ENCODE data around the gene EGFL7.
A peak's percentile ranks its signal among the peaks of the same experiment; 100 is the strongest.
"Not testable (repeated sequence)": the region's sequence is repeated elsewhere in the genome, so short reads cannot be mapped to it uniquely, and the experiment has no call there.

EGFL7 gene

GRCh38 chr9:136624184-136624951, 38.3 kb upstream of the EGFL7 start:
- FAIRE-seq (no peak), DNase-seq (ENCODE audit: insufficient read length, low spot score) (no peak)

GRCh38 chr9:136625101-136626065, 37.3 kb upstream of the EGFL7 start:
- no peak for FAIRE-seq

DNA sequence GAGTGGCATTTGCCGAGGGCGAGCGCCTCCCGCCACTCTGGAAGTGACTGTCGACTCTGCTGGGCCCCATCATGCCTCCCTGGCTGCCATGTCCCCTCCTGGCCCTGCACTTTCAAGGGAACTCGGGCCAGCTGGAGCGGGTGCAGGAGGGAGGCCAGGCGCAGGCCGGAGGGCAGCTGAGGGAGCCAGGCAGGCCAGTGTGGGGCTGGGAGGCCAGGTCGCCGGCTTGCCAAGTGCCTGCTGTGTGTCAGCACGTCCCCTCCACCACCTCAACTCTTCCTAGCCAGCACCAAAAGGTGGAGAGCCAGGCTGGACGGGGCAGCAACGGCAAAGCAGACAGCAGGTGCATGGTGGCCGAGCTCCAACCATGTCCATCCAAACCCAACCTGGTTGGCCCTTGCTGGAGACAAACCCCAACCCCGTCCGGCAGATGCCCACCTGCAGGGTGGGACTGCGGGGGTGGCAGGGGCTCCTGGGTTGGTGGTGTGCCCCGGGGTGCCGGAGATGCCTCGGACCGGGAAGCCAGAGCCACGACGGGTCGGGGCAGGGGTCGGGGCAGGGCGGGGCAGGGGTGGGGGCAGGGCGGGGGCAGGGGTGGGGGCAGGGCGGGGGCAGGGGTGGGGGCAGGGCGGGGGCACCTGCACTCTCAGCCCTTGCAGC, 36.5 kb upstream of the EGFL7 start:
- DNase-seq (ENCODE audit: insufficient read length, low spot score) (no peak), FAIRE-seq (no peak)

More at GRCh38 chr9:136625101-136626065, 37.3 kb upstream of the EGFL7 start:
- DNase-seq (ENCODE audit: insufficient read length, low spot score), result peak; percentile 78

DNA sequence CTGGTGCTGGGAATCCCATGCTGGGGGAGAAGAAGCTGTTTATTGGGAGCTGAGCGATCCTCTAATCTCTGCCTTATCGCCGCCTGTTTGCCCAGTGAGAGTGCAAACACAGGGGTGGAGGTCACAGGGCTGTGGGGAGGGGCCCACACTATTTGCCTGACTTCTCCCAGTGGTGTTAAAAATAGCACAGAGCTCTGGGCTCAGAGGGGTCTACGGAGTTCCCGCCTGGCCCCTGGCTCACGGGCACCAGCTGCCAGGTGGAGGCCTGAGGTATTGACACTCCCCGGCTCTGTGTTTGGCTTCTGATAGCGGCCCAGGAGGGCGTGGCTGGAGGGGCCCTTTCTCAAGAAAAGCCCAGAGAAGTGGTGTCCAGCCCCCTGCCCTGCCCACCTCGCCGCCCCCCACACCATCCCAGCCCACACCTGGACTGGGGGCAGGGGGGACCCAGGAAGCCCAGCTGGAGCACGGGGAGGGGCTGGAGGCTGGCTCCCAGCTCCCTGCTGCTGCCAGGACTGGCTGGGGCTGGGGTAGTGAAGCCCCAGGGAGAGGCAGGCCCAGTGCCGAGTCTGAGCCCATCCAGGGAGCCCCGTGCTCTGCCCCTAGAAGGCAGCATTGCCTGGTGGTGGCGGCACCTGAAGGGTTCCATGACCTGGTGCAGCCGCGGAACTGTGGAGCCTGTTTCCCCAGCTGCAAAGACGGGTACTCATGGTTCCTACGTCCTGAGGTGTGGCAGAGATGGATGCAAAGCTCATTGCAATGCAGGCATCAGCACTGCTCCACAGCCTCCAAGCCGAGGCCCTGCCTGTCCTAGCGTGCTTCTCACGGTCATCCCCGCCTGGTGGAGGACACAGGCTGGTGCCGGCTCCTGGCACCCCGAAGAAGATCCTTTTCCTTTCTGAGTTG, 35.7 kb upstream of the EGFL7 start:
- FAIRE-seq (no peak), DNase-seq (ENCODE audit: insufficient read length, low spot score) (no peak)

- FAIRE-seq (no peak), DNase-seq (ENCODE audit: insufficient read length, low spot score) (no peak)
These were observed 35.0 kb upstream of the EGFL7 start for GRCh38 chr9:136627703-136628102.

DNA sequence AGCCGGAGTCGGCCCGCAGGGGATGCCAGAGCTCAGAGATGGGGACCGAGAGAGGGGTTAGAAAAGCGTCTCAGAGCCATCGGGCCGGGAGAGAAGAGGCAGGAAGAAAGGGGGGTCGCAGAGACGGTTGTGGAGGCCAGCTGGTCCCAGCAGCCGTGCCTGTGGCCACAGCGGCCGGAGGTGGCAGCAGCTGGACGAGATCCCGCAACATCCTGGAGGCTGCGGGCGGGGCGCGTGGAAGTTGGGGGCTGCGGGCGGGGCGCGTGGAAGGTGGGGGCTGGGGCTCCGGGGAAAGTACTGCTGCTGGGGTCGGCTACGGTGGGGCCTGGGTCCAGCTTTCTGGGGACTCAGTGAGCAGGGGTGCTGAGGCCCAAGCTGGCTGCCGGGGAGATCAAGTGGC, 34.4 kb upstream of the EGFL7 start:
- no peak for FAIRE-seq
- DNase-seq (ENCODE audit: insufficient read length, low spot score), result no peak

DNA sequence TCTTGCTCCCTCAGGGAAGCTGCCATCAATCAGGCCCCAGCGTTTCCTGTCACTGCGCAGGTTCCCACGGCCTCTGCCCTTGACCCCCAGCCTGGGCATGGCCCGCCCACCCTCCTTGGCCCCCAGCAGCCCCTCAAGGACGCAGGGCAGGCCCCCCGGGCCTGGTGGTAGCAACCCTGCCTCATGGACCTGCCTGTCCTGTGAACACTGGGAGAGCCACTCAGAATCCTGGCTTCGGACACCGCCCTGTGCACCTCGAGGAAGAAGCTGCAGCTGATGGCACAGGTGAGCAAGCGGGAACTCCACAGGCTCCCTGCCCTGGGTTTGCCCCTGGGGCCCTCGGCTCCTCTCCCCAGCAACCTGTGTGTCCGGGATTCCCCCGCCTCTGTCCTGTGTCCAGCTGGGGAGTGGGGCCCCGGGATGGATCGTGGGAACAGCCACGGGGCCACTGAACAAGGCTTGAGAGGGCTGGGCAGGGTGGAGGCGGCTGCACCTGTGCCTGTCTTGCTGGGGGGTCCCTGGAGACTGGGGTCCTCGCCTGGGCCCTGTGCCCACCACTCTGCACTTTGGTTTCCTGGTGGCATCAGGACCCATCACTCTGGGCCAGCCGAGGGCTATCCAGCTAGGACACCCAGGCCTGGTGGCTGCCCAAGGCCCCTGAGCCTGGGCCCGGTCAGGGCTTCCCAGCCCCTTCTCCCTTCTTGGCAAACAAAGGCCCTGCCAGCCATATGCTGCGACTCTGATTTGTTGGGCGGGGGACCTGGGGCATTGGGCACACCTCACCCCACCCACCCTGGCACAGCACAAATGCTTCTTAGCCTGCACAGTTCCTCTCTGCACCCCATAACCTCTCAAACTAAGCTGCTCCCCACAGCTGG, 33.5 kb upstream of the EGFL7 start:
- FAIRE-seq (no peak), DNase-seq (ENCODE audit: insufficient read length, low spot score) (no peak)

DNA sequence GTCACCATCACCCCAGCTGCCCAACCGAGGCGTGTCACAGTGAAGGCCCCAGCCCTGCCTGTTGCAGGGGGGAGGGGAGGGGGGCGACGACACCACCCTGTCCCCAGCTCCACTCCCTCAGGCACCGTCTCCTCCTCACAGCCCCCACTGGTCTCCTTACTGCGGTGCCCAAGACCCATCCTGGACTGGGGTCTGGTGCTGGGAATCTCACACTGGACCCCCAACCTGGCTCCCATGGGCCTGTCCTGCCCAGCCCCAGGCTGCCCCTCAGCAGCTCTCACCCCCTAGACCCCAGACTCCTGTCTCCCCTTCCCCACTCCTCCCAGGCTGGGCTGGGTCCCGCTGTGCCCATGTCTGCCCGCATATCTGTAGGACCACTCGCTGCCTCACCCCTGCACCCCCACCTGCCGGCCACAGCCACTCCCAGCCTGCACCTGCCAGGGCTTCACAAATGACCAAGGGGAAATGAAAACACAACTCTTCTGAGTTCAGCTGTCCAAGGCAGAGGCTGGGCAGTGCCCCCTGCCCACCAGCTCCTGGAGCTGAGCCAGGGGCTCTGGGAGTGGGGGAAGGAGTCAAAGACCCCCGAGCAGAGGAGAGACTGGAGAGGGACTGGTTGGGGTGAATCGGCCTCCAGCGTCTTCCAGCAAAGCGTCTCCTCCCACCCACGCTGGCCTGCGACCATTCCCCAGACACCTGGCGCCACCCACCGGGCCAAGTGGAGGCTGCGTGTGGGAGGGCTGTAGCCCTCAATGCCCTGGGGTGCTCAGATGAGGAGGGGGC, 32.6 kb upstream of the EGFL7 start:
- peak; percentile 63 for DNase-seq (ENCODE audit: insufficient read length, low spot score)
- FAIRE-seq, result no peak

- DNase-seq (ENCODE audit: insufficient read length, low spot score), result no peak
- FAIRE-seq, result peak; percentile 66
These were observed 32.1 kb upstream of the EGFL7 start for GRCh38 chr9:136630662-136630992.

DNA sequence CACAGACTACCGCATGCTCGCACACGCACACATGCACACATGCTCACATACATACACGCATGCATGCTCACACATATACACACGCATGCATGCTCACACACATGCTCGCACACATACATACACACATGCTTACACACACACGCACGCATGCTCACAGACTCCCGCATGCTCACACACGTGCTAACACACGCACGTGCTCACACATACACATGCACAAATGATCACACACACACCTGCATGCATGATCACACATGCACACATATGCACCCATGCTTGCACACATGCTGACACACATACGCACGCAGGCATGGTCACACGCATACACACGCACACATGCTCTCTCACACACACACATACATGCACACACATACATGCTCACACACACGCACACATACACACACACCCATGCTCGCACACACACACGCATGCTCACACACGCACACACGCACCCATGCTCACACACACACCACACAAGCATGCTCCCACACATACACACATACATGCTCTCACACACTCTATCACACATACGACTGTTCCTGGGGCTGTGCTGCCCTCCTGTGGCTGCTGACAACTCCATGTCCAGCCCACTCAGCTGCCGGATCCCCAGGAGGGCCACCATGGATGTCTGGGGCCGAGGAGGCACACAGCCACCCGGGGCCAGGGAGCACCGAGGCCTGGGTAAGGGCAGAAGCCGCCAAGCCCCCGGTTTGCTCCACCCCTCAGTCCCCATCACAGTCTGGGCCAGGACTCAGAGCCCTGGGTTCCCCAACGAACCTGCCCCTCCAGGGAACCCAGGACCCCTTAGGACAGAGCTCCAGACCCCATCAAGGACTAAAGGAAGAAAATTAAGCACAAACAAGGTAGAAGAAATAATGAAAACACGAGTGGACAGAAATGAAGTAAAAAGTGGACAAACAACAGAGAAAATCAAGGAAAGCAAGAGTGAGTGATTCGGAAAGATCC, 31.4 kb upstream of the EGFL7 start:
- FAIRE-seq, result peak; percentile 65
- DNase-seq (ENCODE audit: insufficient read length, low spot score), result peak; percentile 63

DNA sequence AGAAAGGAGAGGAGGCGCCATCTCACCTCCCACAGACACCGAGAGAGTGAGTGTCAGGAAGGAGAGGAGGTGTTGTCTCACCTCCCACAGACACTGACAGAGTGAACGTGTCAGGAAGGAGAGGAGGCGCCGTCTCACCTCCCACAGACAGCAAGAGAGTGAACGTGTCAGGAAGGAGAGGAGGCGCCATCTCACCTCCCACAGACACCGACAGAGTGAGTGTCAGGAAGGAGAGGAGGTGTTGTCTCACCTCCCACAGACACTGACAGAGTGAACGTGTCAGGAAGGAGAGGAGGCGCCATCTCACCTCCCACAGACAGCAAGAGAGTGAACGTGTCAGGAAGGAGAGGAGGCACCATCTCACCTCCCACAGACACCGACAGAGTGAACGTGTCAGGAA, 30.6 kb upstream of the EGFL7 start:
- not testable (repeated sequence) for FAIRE-seq; DNase-seq (ENCODE audit: insufficient read length, low spot score)

DNA sequence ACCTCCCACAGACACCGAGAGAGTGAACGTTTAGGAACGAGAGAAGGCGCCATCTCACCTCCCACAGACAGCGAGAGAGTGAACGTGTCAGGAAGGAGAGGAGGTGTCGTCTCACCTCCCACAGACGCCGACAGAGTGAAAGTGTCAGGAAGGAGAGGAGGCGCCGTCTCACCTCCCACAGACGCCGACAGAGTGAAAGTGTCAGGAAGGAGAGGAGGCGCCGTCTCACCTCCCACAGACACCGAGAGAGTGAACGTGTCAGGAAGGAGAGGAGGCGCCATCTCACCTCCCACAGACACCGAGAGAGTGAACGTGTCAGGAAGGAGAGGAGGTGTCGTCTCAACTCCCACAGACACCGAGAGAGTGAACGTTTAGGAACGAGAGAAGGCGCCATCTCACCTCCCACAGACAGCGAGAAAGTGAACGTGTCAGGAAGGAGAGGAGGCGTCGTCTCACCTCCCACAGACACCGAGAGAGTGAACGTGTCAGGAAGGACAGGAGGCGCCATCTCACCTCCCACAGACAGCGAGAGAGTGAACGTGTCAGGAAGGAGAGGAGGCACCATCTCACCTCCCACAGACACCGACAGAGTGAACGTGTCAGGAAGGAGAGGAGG, 30.1 kb upstream of the EGFL7 start:
- DNase-seq (ENCODE audit: insufficient read length, low spot score), result not testable (repeated sequence)
- FAIRE-seq, result peak; percentile 38

DNA sequence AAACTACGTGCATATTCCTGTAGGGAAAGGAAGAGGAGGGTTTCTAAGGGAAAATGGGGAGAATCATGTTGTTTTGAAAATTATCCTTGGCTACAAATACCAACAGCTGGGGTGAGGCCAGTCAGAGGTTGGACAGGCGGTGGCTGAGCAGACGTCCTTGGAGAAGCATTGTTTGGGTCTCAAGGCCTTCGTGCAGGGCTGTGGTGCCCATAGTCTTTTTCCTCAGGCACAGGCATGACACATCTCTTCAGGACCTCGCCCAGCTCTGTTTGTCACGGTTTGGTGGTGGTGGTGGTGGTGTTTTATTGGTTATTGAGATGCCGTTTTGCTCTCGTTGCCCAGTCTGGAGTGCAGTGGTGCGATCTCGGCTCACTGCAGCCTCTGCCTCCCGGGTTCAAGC, 27.8 kb upstream of the EGFL7 start:
- no peak for FAIRE-seq
- DNase-seq (ENCODE audit: insufficient read length, low spot score), result no peak

DNA sequence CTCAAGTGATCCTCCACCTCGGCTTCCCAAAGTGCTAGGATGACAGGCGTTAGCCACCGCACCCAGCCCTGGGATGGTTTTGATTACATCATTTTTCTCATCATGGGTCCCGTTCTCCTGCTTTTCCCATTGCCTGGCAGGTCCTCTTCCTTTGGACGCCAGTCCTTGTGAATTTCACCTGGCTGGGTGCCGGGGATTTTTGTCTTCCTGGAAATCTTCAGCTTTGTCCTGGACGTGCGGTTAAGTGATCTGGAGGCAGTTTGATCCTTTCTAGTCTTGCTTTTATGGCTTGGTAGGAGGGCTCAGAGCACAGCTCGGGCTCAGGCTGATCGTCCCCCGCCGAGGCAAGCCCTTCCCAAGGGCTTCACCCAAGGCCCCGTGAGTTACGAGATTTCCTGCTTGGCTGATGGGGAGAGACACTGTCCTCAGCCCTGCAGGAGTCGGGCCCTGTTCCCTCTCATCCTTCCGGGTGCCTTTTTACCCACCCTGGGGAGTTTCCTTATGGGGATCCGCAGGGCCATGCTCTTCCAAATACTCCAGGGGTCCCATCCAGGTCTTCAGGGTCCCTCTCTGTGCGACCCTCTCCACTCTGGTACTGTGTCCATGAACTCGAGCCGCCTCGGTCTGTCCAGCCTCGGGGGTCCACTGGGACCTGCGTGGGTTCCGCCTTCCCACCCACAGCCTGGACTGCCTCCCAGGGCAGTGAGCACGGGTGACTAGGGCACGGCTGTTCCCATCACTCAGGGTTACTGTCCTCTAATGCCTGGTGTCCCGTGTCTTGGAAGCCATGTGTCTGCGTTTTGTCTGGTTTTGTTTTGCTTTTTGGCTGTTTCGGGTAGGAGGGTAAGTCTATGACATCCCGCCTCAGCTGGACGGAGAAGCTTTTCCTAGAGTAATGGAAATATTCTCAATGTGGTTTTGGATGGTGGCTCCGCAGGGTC, 22.3 kb upstream of the EGFL7 start:
- DNase-seq (ENCODE audit: insufficient read length, low spot score), result no peak
- FAIRE-seq, result no peak

DNA sequence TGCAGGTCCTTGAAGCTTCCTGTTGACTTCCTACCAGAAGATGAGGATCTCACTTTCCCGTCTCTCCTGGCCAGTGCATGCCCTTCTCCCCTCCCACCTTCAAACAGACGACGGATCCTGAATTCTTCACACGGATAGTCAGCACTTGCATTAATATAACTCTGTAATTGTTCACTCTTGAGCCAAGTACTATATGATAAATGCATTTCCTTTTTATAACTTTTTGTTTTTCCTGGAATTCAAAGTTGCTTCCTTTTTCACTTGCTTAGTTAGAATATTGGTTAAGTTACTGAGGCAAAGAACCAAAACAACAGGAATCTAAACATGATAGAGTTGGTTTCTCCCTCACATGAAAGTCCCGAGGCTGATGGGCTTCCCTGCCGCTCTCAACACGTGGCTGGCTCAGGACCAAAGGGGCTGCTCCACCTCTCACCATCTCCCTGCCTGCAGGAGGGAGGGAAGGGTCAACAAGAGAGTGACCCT, 20.2 kb upstream of the EGFL7 start:
- no peak for DNase-seq (ENCODE audit: insufficient read length, low spot score)
- FAIRE-seq, result no peak

All from HTR-8/SVneo (cell line).